ENCODE results near the gene PDE3A. TPM values are rescaled to one million over a fixed set of nuclear protein-coding genes. Genes with fewer than 3 reads are reported as not detected.

Gene PDE3A
- total RNA-seq, 1 experiment from 2014 or later: 0.12 TPM

DNA sequence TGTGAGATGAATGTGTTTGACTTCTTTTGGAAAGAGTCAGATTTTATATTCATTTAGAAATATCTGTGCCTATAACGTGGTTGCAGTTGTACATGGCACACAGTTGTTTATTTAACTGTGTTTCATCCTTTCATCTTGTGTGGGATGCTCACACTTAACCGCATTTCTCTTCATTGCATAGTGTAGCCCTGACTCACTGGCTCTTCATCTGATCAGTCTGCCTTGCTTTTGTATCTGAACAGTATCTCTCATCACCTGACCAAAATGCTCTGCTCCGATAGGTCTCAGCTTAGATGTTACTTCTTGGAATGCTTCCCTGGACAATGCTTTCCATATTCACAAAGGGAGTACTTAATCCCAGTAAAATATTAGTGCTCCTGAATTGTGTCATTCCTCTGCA, 83.4 kb downstream of the PDE3A start:
- Histone ChIP-seq H3K9ac (ENCODE audit: low read length) (no peak overlapping the region), H2AFZ (ENCODE audit: low read depth, low read length, poor library complexity, severe bottlenecking) (no peak overlapping the region), H3K4me1 (ENCODE audit: control insufficient read depth in 1 of 2, insufficient read depth in 2 of 2, low read length in 2 of 2) (no peaks in the 10 kb centered on the region), H3K27me3 (ENCODE audit: insufficient read depth, low read length) (no peaks in the 10 kb centered on the region), H3K27ac (ENCODE audit: low read depth, low read length) (no peak overlapping the region), H3K4me3 (replicated peaks in 1 of 2; ENCODE audit: low read depth in 1 of 2, low read length in 2 of 2) (no peak overlapping the region), H4K20me1 (ENCODE audit: insufficient read depth) (no peaks in the 10 kb centered on the region), H3K9me2 (ENCODE audit: insufficient read depth) (no peaks in the 10 kb centered on the region), H3K4me2 (ENCODE audit: low read length) (no peak overlapping the region), H3K79me2 (ENCODE audit: insufficient read depth, low read length) (no peaks in the 10 kb centered on the region), H3K9me3 (ENCODE audit: control insufficient read depth in 1 of 2, insufficient read depth in 1 of 2, low read depth in 1 of 2, low read length in 2 of 2) (no peaks in the 10 kb centered on the region), H3K36me3 (ENCODE audit: control insufficient read depth in 1 of 2, insufficient read depth in 2 of 2, low read length in 2 of 2) (no peaks in the 10 kb centered on the region)
- POLR2A ChIA-PET: no interaction called here
- CTCF ChIA-PET: no interaction called here
- TF ChIP-seq POLR2AphosphoS5 (IDR thresholded peaks at IDR 0.05; ENCODE audit: low read depth, low read length) (no peak), SP1 (IDR thresholded peaks at IDR 0.05; ENCODE audit: low read depth) (no peak), ZFX (IDR thresholded peaks at IDR 0.05) (no peak), JUND (IDR thresholded peaks at IDR 0.05) (no peak), ZNF274 (IDR thresholded peaks at IDR 0.05; ENCODE audit: low read depth, low read length) (no peak), SRF (IDR thresholded peaks at IDR 0.05; ENCODE audit: low read depth) (no peak), EGR1 (IDR thresholded peaks at IDR 0.05; ENCODE audit: low read depth) (no peak), YY1 (IDR thresholded peaks at IDR 0.05; ENCODE audit: extremely low read depth, insufficient replicate concordance, low read depth, low read length) (no peak), RAD21 (IDR thresholded peaks at IDR 0.05; ENCODE audit: low read depth) (no peak), CEBPB (IDR thresholded peaks at IDR 0.05; ENCODE audit: low read depth) (no peak), TCF7L2 (IDR thresholded peaks at IDR 0.05; ENCODE audit: borderline replicate concordance, extremely low read depth, insufficient read depth, insufficient read length) (no peak), ELF1 (IDR thresholded peaks at IDR 0.05; ENCODE audit: borderline replicate concordance, low read depth) (no peak), POLR2A (IDR thresholded peaks at IDR 0.05; ENCODE audit: borderline replicate concordance, extremely low read depth, insufficient read depth, insufficient read length) (no peak)
- TF ChIP-seq, protein P1, sequence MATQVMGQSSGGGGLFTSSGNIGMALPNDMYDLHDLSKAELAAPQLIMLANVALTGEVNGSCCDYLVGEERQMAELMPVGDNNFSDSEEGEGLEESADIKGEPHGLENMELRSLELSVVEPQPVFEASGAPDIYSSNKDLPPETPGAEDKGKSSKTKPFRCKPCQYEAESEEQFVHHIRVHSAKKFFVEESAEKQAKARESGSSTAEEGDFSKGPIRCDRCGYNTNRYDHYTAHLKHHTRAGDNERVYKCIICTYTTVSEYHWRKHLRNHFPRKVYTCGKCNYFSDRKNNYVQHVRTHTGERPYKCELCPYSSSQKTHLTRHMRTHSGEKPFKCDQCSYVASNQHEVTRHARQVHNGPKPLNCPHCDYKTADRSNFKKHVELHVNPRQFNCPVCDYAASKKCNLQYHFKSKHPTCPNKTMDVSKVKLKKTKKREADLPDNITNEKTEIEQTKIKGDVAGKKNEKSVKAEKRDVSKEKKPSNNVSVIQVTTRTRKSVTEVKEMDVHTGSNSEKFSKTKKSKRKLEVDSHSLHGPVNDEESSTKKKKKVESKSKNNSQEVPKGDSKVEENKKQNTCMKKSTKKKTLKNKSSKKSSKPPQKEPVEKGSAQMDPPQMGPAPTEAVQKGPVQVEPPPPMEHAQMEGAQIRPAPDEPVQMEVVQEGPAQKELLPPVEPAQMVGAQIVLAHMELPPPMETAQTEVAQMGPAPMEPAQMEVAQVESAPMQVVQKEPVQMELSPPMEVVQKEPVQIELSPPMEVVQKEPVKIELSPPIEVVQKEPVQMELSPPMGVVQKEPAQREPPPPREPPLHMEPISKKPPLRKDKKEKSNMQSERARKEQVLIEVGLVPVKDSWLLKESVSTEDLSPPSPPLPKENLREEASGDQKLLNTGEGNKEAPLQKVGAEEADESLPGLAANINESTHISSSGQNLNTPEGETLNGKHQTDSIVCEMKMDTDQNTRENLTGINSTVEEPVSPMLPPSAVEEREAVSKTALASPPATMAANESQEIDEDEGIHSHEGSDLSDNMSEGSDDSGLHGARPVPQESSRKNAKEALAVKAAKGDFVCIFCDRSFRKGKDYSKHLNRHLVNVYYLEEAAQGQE (IDR thresholded peaks at IDR 0.05; ENCODE audit: low read depth): no peak
- TF ChIP-seq, protein P2, sequence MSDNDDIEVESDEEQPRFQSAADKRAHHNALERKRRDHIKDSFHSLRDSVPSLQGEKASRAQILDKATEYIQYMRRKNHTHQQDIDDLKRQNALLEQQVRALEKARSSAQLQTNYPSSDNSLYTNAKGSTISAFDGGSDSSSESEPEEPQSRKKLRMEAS (IDR thresholded peaks at IDR 0.05): no peak
- TF ChIP-seq, protein P3, sequence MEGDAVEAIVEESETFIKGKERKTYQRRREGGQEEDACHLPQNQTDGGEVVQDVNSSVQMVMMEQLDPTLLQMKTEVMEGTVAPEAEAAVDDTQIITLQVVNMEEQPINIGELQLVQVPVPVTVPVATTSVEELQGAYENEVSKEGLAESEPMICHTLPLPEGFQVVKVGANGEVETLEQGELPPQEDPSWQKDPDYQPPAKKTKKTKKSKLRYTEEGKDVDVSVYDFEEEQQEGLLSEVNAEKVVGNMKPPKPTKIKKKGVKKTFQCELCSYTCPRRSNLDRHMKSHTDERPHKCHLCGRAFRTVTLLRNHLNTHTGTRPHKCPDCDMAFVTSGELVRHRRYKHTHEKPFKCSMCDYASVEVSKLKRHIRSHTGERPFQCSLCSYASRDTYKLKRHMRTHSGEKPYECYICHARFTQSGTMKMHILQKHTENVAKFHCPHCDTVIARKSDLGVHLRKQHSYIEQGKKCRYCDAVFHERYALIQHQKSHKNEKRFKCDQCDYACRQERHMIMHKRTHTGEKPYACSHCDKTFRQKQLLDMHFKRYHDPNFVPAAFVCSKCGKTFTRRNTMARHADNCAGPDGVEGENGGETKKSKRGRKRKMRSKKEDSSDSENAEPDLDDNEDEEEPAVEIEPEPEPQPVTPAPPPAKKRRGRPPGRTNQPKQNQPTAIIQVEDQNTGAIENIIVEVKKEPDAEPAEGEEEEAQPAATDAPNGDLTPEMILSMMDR (IDR thresholded peaks at IDR 0.05 in 2 of 3, conservative IDR thresholded peaks at IDR 0.05 in 1 of 3; ENCODE audit: borderline replicate concordance in 1 of 3, insufficient read depth in 1 of 3, low read depth in 2 of 3, low read length in 2 of 3): no peak
- TF ChIP-seq, protein P4, sequence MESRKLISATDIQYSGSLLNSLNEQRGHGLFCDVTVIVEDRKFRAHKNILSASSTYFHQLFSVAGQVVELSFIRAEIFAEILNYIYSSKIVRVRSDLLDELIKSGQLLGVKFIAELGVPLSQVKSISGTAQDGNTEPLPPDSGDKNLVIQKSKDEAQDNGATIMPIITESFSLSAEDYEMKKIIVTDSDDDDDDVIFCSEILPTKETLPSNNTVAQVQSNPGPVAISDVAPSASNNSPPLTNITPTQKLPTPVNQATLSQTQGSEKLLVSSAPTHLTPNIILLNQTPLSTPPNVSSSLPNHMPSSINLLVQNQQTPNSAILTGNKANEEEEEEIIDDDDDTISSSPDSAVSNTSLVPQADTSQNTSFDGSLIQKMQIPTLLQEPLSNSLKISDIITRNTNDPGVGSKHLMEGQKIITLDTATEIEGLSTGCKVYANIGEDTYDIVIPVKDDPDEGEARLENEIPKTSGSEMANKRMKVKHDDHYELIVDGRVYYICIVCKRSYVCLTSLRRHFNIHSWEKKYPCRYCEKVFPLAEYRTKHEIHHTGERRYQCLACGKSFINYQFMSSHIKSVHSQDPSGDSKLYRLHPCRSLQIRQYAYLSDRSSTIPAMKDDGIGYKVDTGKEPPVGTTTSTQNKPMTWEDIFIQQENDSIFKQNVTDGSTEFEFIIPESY (IDR thresholded peaks at IDR 0.05; ENCODE audit: extremely low read depth, insufficient replicate concordance, low read length): no peak
- TF ChIP-seq, protein P5, sequence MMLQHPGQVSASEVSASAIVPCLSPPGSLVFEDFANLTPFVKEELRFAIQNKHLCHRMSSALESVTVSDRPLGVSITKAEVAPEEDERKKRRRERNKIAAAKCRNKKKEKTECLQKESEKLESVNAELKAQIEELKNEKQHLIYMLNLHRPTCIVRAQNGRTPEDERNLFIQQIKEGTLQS (IDR thresholded peaks at IDR 0.05): no peak
- intact Hi-C loops (cut with micrococcal nuclease): no loop called here
- RAD21 ChIA-PET (ENCODE audit: low non-redundant PET in 1 of 2, low total read pairs in 2 of 2, uncharacterized antibody in 2 of 2, unreplicated experiment in 2 of 2): no interaction called here
- BruUV-seq (replicated peaks): no TSS peak
- no peak for DNase-seq (ENCODE audit: low read depth, low spot score)
- no peak for ATAC-seq

All from HCT116 (cell line).